ENCODE data around the gene NOS1. TPM values are rescaled to one million over a fixed set of nuclear protein-coding genes. Genes with fewer than 3 reads are reported as not detected.

The NOS1 gene
- total and polyA plus RNA-seq, 2 donors (not counting 3 experiments of a cell fraction or from before 2014, with no cell fraction given) = not detected

- Histone ChIP-seq H3K9me1 (replicated peaks; ENCODE audit: control insufficient read depth, extremely low read depth, insufficient read depth, low read length) (no peaks in the 10 kb centered on the region), H4K20me1 (replicated peaks; ENCODE audit: control insufficient read depth, extremely low read depth, insufficient read depth, low read length) (no peaks in the 10 kb centered on the region), H3K4me1 (ENCODE audit: control insufficient read depth, extremely low read depth, insufficient read depth, low read length) (no peaks in the 10 kb centered on the region), H3K9me3 (replicated peaks; ENCODE audit: control insufficient read depth, insufficient read depth, low read length) (no peaks in the 10 kb centered on the region), H2AFZ (ENCODE audit: low read depth, low read length) (no peak overlapping the region), H3K4me2 (ENCODE audit: insufficient read depth, low read length) (no peak overlapping the region), H3K9ac (replicated peaks; ENCODE audit: extremely low read depth, insufficient read depth, low read length) (no peak overlapping the region), H3K4me3 (replicated peaks in 1 of 3; ENCODE audit: insufficient read depth in 1 of 3, low read depth in 1 of 3, low read length in 3 of 3) (no peak overlapping the region), H3K36me3 (ENCODE audit: control insufficient read depth in 2 of 2, extremely low read depth in 1 of 2, insufficient read depth in 2 of 2, low read length in 2 of 2) (no peaks in the 10 kb centered on the region), H3K27ac (ENCODE audit: insufficient read depth, low read depth, low read length) (no peak overlapping the region), H3K27me3 (ENCODE audit: control insufficient read depth in 2 of 2, insufficient read depth in 2 of 2, low read length in 2 of 2) (no peaks in the 10 kb centered on the region), H3K79me2 (ENCODE audit: control insufficient read depth, insufficient read depth, low read length) (no peaks in the 10 kb centered on the region)
- ChIA-PET POLR2A (no interaction called here), CTCF (no interaction called here)
- dilution Hi-C loops (cut with MboI; ENCODE audit: extremely low pct_ligation_motif_present, low sequenced_read_pairs) (no loop called here), intact Hi-C loops (cut with micrococcal nuclease) (no loop called here)
- FAIRE-seq (no peak), DNase-seq (ENCODE audit: low read depth, low spot score) (no peak)
- no TSS peak for BruUV-seq (replicated peaks)
- TF ChIP-seq MYC (IDR thresholded peaks at IDR 0.05; ENCODE audit: low read depth, low read length) (no peak), FOS (IDR thresholded peaks at IDR 0.05; ENCODE audit: borderline replicate concordance, insufficient read depth, low read length) (no peak), CTCF (IDR thresholded peaks at IDR 0.05; ENCODE audit: extremely low read depth in 1 of 2, insufficient read depth in 1 of 2, low read depth in 1 of 2, low read length in 2 of 2) (no peak), JUN (IDR thresholded peaks at IDR 0.05; ENCODE audit: borderline replicate concordance, insufficient read depth, insufficient read length, low read depth) (no peak)
Observed at GRCh38 chr12:117328556-117329100, 32.8 kb downstream of the NOS1 start.

- H4K20me1 ChIP-seq (replicated peaks; ENCODE audit: control insufficient read depth, extremely low read depth, insufficient read depth, low read length) = no peaks in the 10 kb centered on the region
- FAIRE-seq (no peak), DNase-seq (ENCODE audit: low read depth, low spot score) (no peak)
- intact Hi-C loops (cut with micrococcal nuclease) (no loop called here), dilution Hi-C loops (cut with MboI; ENCODE audit: extremely low pct_ligation_motif_present, low sequenced_read_pairs) (no loop called here)
- no peak overlapping the region for H3K4me3 ChIP-seq (replicated peaks in 1 of 3; ENCODE audit: insufficient read depth in 1 of 3, low read depth in 1 of 3, low read length in 3 of 3)
- no peaks in the 10 kb centered on the region for H3K79me2 ChIP-seq (ENCODE audit: control insufficient read depth, insufficient read depth, low read length)
- no peaks in the 10 kb centered on the region for H3K9me3 ChIP-seq (replicated peaks; ENCODE audit: control insufficient read depth, insufficient read depth, low read length)
- POLR2A ChIA-PET = no interaction called here
- no peaks in the 10 kb centered on the region for H3K9me1 ChIP-seq (replicated peaks; ENCODE audit: control insufficient read depth, extremely low read depth, insufficient read depth, low read length)
- H3K4me2 ChIP-seq (ENCODE audit: insufficient read depth, low read length) = no peak overlapping the region
- CTCF ChIA-PET = no interaction called here
- H3K27ac ChIP-seq (ENCODE audit: insufficient read depth, low read depth, low read length) = no peak overlapping the region
- no peaks in the 10 kb centered on the region for H3K27me3 ChIP-seq (ENCODE audit: control insufficient read depth in 2 of 2, insufficient read depth in 2 of 2, low read length in 2 of 2)
- no peaks in the 10 kb centered on the region for H3K4me1 ChIP-seq (ENCODE audit: control insufficient read depth, extremely low read depth, insufficient read depth, low read length)
- H3K9ac ChIP-seq (replicated peaks; ENCODE audit: extremely low read depth, insufficient read depth, low read length) = no peak overlapping the region
- no peaks in the 10 kb centered on the region for H3K36me3 ChIP-seq (ENCODE audit: control insufficient read depth in 2 of 2, extremely low read depth in 1 of 2, insufficient read depth in 2 of 2, low read length in 2 of 2)
- no peak overlapping the region for H2AFZ ChIP-seq (ENCODE audit: low read depth, low read length)
- TF ChIP-seq POLR2A (IDR thresholded peaks at IDR 0.05; ENCODE audit: low read depth, low read length) (no peak), MYC (IDR thresholded peaks at IDR 0.05; ENCODE audit: low read depth, low read length) (no peak), FOS (IDR thresholded peaks at IDR 0.05; ENCODE audit: borderline replicate concordance, insufficient read depth, low read length) (no peak), EZH2 (IDR thresholded peaks at IDR 0.05; ENCODE audit: borderline replicate concordance, low read depth, low read length, severe bottlenecking) (no peak), MAX (IDR thresholded peaks at IDR 0.05; ENCODE audit: insufficient read depth, insufficient read length) (no peak), GATA2 (IDR thresholded peaks at IDR 0.05; ENCODE audit: insufficient read depth, insufficient read length, low read depth, low read length) (no peak), JUN (IDR thresholded peaks at IDR 0.05; ENCODE audit: borderline replicate concordance, insufficient read depth, insufficient read length, low read depth) (no peak), POLR2AphosphoS5 (IDR thresholded peaks at IDR 0.05; ENCODE audit: insufficient read depth, low read depth, low read length) (no peak), CTCF (IDR thresholded peaks at IDR 0.05; ENCODE audit: extremely low read depth in 1 of 2, insufficient read depth in 1 of 2, low read depth in 1 of 2, low read length in 2 of 2) (no peak)
- no TSS peak for BruUV-seq (replicated peaks)
Observed at GRCh38 chr12:117322428-117322827, 39.0 kb downstream of the NOS1 start.

Measured in endothelial cell of umbilical vein (primary cell).